Measurements from ENCODE around the gene KRTCAP2.

The KRTCAP2 gene

GRCh38 chr1:155206891-155207805 is 34.0 kb upstream of the KRTCAP2 start:
- CTCF ChIA-PET: interaction anchor here (0.7 to 5.4 kb wide), 14 partner anchors 11 to 213 kb away, joined by 3 to 69 read pairs (median 6); partner anchors contain the start of genes KRTCAP2, LENEP and SCAMP3
- Mint-ChIP-seq H3K4me1 (peaks cover 29% of the 10 kb centered on the region), H3K4me3 (peak overlapping the region; percentile 55), H3K9me3 (no peaks in the 10 kb centered on the region), H3K27ac (peak overlapping the region; percentile 74), H3K27me3 (no peaks in the 10 kb centered on the region), H3K36me3 (peaks cover 3% of the 10 kb centered on the region)
- peak; percentile 95 for DNase-seq

GRCh38 chr1:155205969-155206593 is 33.0 kb upstream of the KRTCAP2 start:
- H3K4me3 Mint-ChIP-seq: no peak overlapping the region
- H3K36me3 Mint-ChIP-seq: no peaks in the 10 kb centered on the region
- CTCF ChIA-PET: interaction anchor here (1.1 to 5.4 kb wide), 6 partner anchors 13 to 117 kb away, joined by 4 to 69 read pairs (median 22); no protein-coding TSS in a partner anchor
- DNase-seq: no peak
- H3K27me3 Mint-ChIP-seq: no peaks in the 10 kb centered on the region
- peaks cover 29% of the 10 kb centered on the region for H3K4me1 Mint-ChIP-seq
- H3K27ac Mint-ChIP-seq: no peak overlapping the region
- H3K9me3 Mint-ChIP-seq: no peaks in the 10 kb centered on the region

GRCh38 chr1:155205035-155205434 is 31.9 kb upstream of the KRTCAP2 start:
- Mint-ChIP-seq H3K4me1 (peaks cover 22% of the 10 kb centered on the region), H3K9me3 (no peaks in the 10 kb centered on the region), H3K36me3 (no peaks in the 10 kb centered on the region), H3K4me3 (no peak overlapping the region), H3K27me3 (no peaks in the 10 kb centered on the region), H3K27ac (no peak overlapping the region)
- DNase-seq: no peak
- CTCF ChIA-PET: interaction anchor here (1.1 to 5.4 kb wide), 4 partner anchors 15 to 118 kb away, joined by 4 to 69 read pairs (median 17); no protein-coding TSS in a partner anchor

- H3K27me3 Mint-ChIP-seq: no peaks in the 10 kb centered on the region
- H3K4me1 Mint-ChIP-seq: peaks cover 12% of the 10 kb centered on the region
- H3K27ac Mint-ChIP-seq: peak overlapping the region; percentile 39
- no peak overlapping the region for H3K4me3 Mint-ChIP-seq
- CTCF ChIA-PET: interaction anchor here (1.7 to 5.4 kb wide), 3 partner anchors 23 to 44 kb away, joined by 4 to 69 read pairs (median 4); no protein-coding TSS in a partner anchor
- no peak for DNase-seq
- H3K36me3 Mint-ChIP-seq: peaks cover 5% of the 10 kb centered on the region
- no peaks in the 10 kb centered on the region for H3K9me3 Mint-ChIP-seq
These were observed 29.8 kb upstream of the KRTCAP2 start for GRCh38 chr1:155202731-155203515.

GRCh38 chr1:155202198-155202597 is 29.1 kb upstream of the KRTCAP2 start:
- H3K4me3 Mint-ChIP-seq: no peak overlapping the region
- peaks cover 6% of the 10 kb centered on the region for H3K4me1 Mint-ChIP-seq
- H3K9me3 Mint-ChIP-seq: no peaks in the 10 kb centered on the region
- H3K27me3 Mint-ChIP-seq: no peaks in the 10 kb centered on the region
- peaks cover 8% of the 10 kb centered on the region for H3K36me3 Mint-ChIP-seq
- no peak for DNase-seq
- H3K27ac Mint-ChIP-seq: no peak overlapping the region
- CTCF ChIA-PET: no interaction called here

- H3K4me3 Mint-ChIP-seq: no peak overlapping the region
- H3K27ac Mint-ChIP-seq: no peak overlapping the region
- H3K4me1 Mint-ChIP-seq: peaks cover 5% of the 10 kb centered on the region
- CTCF ChIA-PET: interaction anchor here (1.0 kb wide), 1 partner anchor 26 kb away, joined by 3 read pairs; no protein-coding TSS in a partner anchor
- DNase-seq: no peak
- H3K27me3 Mint-ChIP-seq: no peaks in the 10 kb centered on the region
- H3K9me3 Mint-ChIP-seq: no peaks in the 10 kb centered on the region
- peaks cover 17% of the 10 kb centered on the region for H3K36me3 Mint-ChIP-seq
These were observed 27.8 kb upstream of the KRTCAP2 start for GRCh38 chr1:155200920-155201319.

GRCh38 chr1:155199792-155200191 is 26.7 kb upstream of the KRTCAP2 start:
- Mint-ChIP-seq H3K36me3 (peaks cover 17% of the 10 kb centered on the region), H3K4me1 (peaks cover 13% of the 10 kb centered on the region), H3K9me3 (no peaks in the 10 kb centered on the region), H3K27ac (no peak overlapping the region), H3K27me3 (no peaks in the 10 kb centered on the region), H3K4me3 (no peak overlapping the region)
- DNase-seq: no peak
- CTCF ChIA-PET: no interaction called here

GRCh38 chr1:155198547-155198906 is 25.4 kb upstream of the KRTCAP2 start:
- Mint-ChIP-seq H3K4me3 (no peak overlapping the region), H3K27me3 (no peaks in the 10 kb centered on the region), H3K4me1 (peaks cover 22% of the 10 kb centered on the region), H3K9me3 (no peaks in the 10 kb centered on the region), H3K36me3 (peaks cover 17% of the 10 kb centered on the region), H3K27ac (no peak overlapping the region)
- DNase-seq: no peak
- CTCF ChIA-PET: no interaction called here

GRCh38 chr1:155197901-155198546 is 24.9 kb upstream of the KRTCAP2 start:
- Mint-ChIP-seq H3K4me1 (peaks cover 28% of the 10 kb centered on the region), H3K4me3 (no peak overlapping the region), H3K9me3 (no peaks in the 10 kb centered on the region), H3K27ac (no peak overlapping the region), H3K27me3 (no peaks in the 10 kb centered on the region), H3K36me3 (peaks cover 17% of the 10 kb centered on the region)
- no peak for DNase-seq
- CTCF ChIA-PET: no interaction called here

GRCh38 chr1:155196893-155197638 is 24.0 kb upstream of the KRTCAP2 start:
- H3K27ac Mint-ChIP-seq: no peak overlapping the region
- H3K4me3 Mint-ChIP-seq: no peak overlapping the region
- no peak for DNase-seq
- peaks cover 36% of the 10 kb centered on the region for H3K4me1 Mint-ChIP-seq
- no peaks in the 10 kb centered on the region for H3K9me3 Mint-ChIP-seq
- CTCF ChIA-PET: no interaction called here
- peaks cover 19% of the 10 kb centered on the region for H3K36me3 Mint-ChIP-seq
- no peaks in the 10 kb centered on the region for H3K27me3 Mint-ChIP-seq

GRCh38 chr1:155196103-155196892 is 23.2 kb upstream of the KRTCAP2 start:
- Mint-ChIP-seq H3K27ac (no peak overlapping the region), H3K4me3 (peak overlapping the region; percentile 81), H3K9me3 (no peaks in the 10 kb centered on the region), H3K36me3 (peaks cover 22% of the 10 kb centered on the region), H3K4me1 (peaks cover 39% of the 10 kb centered on the region), H3K27me3 (no peaks in the 10 kb centered on the region)
- CTCF ChIA-PET: no interaction called here
- no peak for DNase-seq

- Mint-ChIP-seq H3K9me3 (no peaks in the 10 kb centered on the region), H3K4me3 (peak overlapping the region; percentile 81), H3K4me1 (peaks cover 39% of the 10 kb centered on the region), H3K27me3 (no peaks in the 10 kb centered on the region), H3K36me3 (peaks cover 22% of the 10 kb centered on the region), H3K27ac (peak overlapping the region; percentile 80)
- CTCF ChIA-PET: interaction anchor here (3.8 kb wide), 2 partner anchors 12 to 21 kb away, joined by 44 to 56 read pairs; partner anchors contain the start of genes KRTCAP2, MTX1, THBS3 and TRIM46
- no peak for DNase-seq
These were observed 22.3 kb upstream of the KRTCAP2 start for GRCh38 chr1:155195201-155196102.
